ENCODE data around the gene IL15RA.
"Not testable (repeated sequence)": the region's sequence is repeated elsewhere in the genome, so short reads cannot be mapped to it uniquely, and the experiment has no call there.

Gene IL15RA

DNA sequence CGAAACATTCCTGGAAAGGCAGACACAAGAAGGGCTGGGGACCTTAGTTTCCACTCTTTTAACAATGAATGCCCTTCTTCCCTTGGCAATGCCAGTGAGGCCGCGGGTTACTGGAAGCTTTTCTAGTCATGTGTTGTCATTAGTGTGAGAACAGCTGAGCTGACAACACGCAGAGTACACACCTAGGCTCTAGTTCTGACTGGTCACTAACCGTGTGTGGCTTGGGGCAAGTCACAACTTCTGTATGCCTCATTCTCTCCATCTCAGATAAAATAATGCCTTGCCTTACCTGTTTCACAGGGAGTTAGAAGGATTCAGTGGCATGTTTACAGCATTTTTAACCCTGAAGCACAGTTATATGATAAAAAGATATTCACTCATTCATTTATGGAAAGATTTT lies 55.6 kb downstream of the IL15RA start:
- no peak for DNase-seq

DNA sequence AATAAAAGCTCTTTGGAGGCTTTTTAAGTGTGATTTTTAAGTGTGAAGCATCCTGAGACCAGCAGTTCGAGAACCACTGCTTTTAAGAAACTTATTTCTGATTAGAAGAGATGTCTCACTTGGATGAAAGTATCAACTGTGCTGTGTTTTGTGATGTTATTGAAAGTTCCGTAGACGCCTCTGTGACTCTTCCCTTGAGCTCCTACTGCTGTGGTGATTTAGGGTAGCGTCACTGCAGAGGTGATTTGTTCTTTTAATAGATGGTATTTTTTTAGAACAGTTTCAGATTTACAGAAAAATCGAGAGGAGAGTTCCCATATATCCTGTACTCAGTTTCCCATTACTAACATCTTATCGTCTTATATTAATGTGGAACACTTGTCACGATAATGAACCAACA lies 57.8 kb downstream of the IL15RA start:
- DNase-seq: no peak

GRCh38 chr10:5918763-5919162 lies 58.6 kb downstream of the IL15RA start:
- DNase-seq: no peak

DNA sequence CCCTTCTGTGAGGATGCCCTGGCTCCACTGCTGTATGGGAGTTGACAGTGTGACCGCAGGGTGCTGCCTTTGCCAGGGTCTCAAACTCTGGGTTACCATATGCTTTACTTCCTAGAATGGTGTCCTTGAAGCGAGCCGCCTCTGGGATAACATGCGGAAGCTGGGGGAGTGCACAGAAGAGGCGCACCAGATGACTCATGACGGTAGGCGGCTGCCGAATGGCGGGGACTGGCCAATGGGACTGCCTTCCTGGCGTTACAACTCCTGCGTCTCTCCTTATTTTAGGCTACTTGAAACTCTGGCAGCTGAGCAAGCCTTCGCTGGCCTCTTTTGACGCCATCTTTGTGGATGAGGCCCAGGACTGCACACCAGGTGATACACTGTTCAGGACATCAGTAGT lies 60.0 kb downstream of the IL15RA start:
- DNase-seq: no peak

- no peak for DNase-seq
Measured at GRCh38 chr10:5915451-5915850, 61.9 kb downstream of the IL15RA start.

- no peak for DNase-seq
Measured at GRCh38 chr10:5913736-5914135, 63.6 kb downstream of the IL15RA start.

DNA sequence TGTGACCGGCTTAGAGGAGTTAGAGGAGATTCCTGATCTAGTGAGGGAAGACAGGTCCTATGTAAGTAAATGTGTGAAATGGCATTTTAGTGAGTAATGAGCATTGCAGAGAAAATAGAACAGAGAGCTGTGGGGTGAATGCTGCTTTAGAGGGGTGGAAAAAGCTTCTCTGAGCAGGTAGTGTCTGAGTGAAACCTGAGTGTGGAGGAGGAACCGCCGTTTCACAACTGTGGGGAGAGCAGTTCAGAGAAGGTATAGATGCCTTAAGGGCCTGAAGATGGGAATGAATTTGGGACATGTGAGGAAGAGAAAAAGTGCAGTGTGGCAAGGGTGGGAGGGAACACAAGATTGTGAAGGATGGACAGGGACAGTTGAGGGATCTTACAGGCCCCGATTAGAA lies 65.7 kb downstream of the IL15RA start:
- DNase-seq: no peak

GRCh38 chr10:5910323-5911100 lies 66.8 kb downstream of the IL15RA start:
- DNase-seq: no peak

DNA sequence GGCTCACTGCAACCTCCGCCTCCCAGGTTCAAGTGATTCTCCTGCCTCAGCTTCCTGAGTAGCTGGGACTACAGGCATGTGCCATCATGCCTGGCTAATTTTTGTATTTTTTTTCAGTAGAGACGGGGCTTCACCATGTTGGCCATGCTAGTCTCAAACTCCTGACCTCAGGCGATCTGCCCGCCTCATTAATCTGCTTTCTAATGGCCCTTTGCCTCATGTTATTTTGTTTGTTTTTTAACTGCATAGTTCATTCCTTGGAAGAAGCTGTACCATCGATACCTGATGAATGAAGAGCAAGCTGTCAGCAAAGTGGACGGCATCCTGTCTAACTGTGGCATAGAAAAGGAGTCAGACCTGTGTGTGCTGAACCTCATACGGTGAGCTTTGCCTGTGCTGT lies 68.7 kb downstream of the IL15RA start:
- not testable (repeated sequence) for DNase-seq

DNA sequence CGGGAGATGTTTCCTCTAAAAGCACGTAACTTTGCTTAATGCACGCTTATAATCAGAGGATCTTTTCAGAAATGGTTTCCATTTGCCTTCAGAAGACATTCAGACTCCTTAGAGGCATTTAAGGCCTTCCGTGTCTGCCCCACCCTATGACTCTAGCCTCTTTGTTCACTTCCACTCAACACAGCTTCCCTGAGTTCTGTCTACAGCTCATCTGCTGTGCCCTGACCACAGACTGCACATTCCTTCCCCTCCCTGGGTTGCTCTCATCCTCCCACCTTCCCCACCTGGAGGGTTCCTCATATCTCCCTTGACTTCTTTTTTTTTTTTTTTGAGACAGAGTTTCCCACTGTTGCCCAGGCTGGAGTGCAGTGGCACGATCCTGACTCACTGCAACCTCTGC lies 70.7 kb downstream of the IL15RA start:
- DNase-seq: no peak

DNA sequence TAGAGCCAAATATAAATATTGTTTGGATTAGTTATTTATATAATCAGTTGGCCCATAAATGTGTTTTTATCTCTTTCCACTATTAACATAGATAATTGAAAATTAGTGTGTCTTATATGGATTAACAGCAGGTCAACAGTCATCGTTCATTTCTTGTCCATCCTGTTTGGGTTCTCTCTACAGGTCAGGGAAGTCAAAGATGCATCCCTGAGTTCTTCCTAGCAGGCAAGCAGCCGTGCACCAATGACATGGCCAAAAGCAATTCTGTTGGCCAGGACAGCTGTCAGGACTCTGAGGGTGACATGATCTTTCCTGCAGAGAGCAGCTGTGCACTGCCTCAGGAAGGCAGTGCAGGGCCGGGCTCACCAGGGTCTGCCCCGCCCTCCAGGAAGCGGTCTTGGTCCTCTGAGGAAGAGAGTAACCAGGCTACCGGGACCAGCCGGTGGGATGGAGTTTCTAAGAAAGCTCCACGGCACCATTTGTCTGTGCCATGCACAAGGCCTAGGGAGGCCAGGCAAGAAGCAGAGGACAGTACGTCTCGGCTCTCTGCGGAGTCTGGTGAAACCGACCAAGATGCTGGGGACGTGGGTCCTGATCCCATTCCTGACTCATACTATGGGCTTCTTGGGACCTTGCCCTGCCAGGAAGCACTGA lies 71.4 kb downstream of the IL15RA start:
- DNase-seq: no peak

- DNase-seq: no peak
Measured at GRCh38 chr10:5904227-5904626, 73.1 kb downstream of the IL15RA start.

DNA sequence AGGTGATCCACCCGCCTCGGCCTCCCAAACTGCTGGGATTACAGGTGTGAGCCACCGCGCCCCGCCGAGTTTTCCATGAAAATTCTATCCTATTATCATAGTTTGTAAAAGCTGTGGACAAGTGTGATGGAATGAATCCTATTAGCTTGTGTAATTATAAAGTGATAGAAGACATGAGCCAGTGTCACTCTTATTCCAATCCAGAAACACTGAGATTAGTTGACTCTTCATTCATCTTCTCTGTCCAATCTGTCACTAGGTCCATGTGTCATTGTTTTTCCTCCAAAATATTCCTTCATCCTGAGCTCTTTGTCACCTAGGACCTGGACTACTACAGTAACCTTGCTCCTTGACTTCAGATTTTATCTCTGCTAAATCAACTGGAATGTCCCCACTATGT lies 73.8 kb downstream of the IL15RA start:
- DNase-seq: no peak

- DNase-seq: no peak
Measured at GRCh38 chr10:5902511-5903274, 74.7 kb downstream of the IL15RA start.
